ENCODE results near the gene STAC3.

DNA sequence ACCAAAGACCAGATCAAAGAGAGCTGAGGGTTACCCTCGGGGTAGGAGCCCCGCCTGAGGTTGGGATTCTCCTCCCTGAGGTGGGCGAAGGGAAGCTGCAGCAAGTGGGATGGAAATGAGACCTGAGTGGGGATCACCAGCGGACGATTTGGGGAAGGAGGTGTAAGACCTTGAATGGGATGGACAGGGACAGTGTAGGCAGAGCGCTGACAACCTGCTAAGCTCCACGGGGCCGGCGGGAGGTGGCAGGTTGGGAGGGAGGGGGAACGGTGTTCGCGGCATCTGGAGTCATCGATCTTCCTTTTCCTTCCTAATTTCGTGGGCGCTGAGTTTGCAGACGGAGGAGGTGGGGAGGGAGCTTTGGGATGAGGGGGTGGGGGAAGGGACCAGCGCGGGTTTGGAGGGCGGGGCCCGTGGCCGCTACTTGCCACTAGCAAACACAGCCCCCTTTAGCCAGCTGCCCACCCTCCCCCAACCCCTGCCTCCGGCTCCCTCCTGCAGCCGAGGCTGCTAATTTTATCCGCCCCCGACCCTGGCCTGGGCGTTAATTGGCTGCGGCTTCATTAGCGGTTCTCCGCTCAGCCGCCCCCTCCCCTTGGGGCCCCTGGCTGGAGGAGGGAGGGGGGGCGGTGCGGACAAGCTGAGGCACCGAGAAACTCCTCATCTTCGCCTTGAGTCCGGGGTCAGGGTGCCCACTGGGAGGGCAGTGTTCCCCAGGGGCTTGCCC is 24.2 kb downstream of the STAC3 start:
- TF ChIP-seq CTCF (IDR thresholded peaks at IDR 0.05) (no peak), OVOL2 (CRISPR knock-in tag; IDR thresholded peaks at IDR 0.05; ENCODE audit: borderline replicate concordance) (no peak), TEAD4 (CRISPR knock-in tag; IDR thresholded peaks at IDR 0.05) (no peak), NR2C2 (CRISPR knock-in tag; IDR thresholded peaks at IDR 0.05) (no peak), ZNF423 (CRISPR knock-in tag; IDR thresholded peaks at IDR 0.05) (no peak), CDX4 (CRISPR knock-in tag; IDR thresholded peaks at IDR 0.05; ENCODE audit: borderline replicate concordance) (no peak), E2F1 (CRISPR knock-in tag; IDR thresholded peaks at IDR 0.05) (no peak), SMAD4 (CRISPR knock-in tag; IDR thresholded peaks at IDR 0.05) (no peak)
